Stimulated activated CD4-positive, alpha-beta T cell treated with anti-CD3 and anti-CD28 coated beads, Interleukin-12 subunit alpha, Interleukin-12 subunit beta, amount 100 ng/mL, for 24 hours (primary cell): ENCODE measurements around the gene AFDN.

ENCODE experiments used
- DNase-seq, 2 experiments: peaks; one replicate each; pipeline ENCODE4 v3.0.0-alpha.2; 2020; ENCODE audit warnings: low read depth in 2 of 2

Gene AFDN

GRCh38 chr6:168020242-168020641 is 193.5 kb downstream of the AFDN start:
- DNase-seq = no peak

- DNase-seq = no peak
Measured at GRCh38 chr6:168021581-168021980, 194.9 kb downstream of the AFDN start.
